Measurements from ENCODE around the gene PRKG2.
A peak's percentile ranks its signal among the peaks of the same experiment; 100 is the strongest.

PRKG2 gene

DNA sequence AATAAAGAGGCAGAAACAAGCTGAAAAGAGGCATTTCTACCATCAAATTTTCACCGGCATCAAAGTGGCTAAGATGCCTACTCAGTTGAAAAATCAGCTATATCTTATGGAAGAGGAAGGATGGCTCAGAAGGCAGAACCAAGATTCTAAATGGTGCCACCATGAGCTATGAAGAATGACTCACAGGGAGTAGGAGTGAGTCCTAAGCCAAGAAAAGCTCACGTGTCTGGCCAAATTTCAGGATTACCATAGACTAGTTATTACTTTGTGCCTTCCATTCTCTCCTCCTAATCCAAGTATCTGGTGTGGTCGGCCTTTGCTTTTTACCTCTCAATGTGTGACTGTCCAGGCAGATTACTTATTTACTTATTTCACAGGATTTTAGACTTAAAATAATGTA is 129.7 kb downstream of the PRKG2 start:
- no peak for DNase-seq

- no peak for DNase-seq
Observed at GRCh38 chr4:81084634-81085033, 130.4 kb downstream of the PRKG2 start.

GRCh38 chr4:81084029-81084428 is 131.0 kb downstream of the PRKG2 start:
- no peak for DNase-seq

GRCh38 chr4:81081156-81081555 is 133.9 kb downstream of the PRKG2 start:
- no peak for DNase-seq

DNA sequence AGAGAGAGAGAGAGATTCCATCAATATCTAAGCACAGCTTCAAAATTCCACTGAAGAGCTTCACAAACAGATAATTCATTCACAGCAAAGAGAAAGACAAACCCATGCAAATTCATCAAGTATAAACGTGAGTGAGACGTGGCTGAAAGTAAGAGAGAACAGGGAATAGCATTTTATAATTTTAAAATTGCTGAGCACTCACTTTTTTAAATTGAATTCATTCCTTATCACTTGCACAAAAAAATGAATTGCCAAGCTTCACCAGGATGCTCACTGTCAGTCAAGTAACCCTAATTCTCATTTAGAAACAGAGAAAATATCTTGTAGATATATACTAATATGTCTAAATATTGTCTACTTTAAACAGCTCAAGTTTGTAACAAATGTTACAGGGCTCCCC is 144.0 kb downstream of the PRKG2 start:
- DNase-seq: no peak

GRCh38 chr4:81069706-81070331 is 145.2 kb downstream of the PRKG2 start:
- DNase-seq: peak; percentile 62 to 79

- no peak for DNase-seq
Observed at GRCh38 chr4:81065446-81065845, 149.6 kb downstream of the PRKG2 start.

DNA sequence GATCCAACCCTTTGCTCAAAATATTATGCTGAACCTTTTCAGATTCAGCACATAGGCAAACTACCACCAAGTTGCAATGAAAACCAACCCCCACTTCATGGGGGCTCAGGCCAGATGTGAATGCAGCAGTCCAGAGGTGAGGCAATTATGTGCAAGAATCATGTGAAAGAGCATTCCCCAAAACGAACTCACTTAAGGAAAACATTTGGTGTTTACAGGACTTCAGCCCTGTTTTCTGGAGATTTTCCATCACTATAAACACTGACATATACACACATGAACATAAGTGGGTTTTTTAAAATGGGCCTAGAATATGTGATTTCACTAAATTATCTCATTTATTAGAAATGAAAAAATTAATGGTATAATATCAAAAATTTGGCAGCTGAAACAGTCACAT is 153.0 kb downstream of the PRKG2 start:
- no peak for DNase-seq

DNA sequence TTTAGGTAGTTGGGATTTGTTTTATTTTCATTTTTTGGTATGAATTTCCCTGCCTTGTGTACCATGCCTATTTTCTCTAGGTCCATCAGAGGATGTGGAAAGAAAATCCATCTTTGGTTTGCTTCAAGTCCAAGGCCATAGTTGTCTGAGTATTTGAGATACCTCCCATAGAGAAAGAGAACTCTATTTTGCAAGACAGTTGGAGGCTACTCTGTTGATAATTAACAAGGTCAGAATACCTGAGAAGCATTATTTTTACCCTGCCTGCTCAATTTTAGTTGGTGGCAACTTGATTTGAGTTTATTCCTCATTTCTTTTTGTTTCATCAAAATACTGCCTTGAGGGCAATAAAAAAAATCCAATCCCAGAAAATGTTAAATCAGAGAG is 153.7 kb downstream of the PRKG2 start:
- no peak for DNase-seq

GRCh38 chr4:81060587-81061343 is 154.3 kb downstream of the PRKG2 start:
- DNase-seq: no peak

- DNase-seq: no peak
Observed at GRCh38 chr4:81058621-81059020, 156.4 kb downstream of the PRKG2 start.

DNA sequence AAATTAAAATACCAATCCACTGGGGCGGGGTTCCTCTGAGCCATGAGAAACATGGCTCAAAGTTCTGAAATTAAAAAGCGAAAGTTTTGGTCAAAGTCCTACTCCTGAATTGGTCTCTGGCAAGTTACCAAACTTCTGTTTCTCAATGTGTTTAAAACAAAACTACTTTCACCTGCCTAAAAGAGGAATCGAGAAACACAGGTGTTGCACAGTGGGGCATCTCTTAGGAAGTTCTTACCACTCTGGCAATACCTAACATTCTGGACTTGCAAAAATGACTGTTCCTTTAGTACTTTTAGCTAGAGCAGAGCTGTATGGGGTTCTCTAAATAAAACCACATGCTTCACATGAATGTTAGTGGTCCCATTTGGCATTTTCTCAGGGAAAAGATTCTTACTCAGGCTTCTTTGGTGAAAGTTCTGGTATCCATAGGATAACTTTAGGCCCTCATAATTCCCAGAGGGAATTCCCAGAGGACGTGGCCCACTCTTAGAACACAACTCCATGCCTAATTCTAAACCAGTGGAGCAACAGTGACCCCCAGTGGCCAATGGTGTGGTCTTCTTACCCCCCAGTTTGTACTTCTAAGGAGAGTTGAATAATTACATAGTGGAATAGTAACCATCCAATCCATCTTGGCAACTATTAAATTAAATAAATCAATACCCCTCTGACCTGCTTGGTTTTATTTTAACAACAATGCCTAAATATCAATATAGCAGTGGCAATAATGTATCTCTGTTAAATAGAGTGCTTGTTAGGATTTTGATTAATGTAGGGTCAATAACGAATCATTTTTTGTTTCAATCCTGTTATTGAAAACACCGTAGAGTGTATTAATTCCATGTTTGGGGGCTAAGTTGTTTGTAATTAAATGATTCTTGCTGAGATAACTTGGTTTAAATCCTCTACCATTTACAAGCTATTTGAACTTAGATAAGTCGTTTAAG is 162.6 kb downstream of the PRKG2 start:
- peak in 1 of 2 donors; percentile 30 for DNase-seq

- no peak for DNase-seq
Observed at GRCh38 chr4:81049907-81050306, 165.1 kb downstream of the PRKG2 start.

DNA sequence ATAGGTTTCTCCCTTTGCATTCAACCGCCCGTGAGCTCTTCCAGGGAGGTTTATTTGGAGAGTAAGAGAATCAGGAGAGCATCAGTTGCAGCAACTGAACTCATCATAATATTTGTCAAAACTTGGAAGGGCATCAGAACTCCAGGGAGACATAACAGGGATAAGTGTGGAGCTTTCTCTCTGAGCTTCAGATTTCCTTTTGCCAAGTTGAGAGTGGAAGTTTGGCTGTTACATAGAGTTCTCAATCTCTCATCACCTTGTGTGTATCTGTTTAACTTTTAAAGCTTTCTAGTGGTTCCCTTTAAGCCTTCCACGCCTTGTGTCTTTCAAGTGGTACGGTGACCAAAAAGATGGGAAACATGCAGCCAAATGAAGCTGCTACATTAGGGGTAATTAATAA is 165.7 kb downstream of the PRKG2 start:
- DNase-seq: no peak

DNA sequence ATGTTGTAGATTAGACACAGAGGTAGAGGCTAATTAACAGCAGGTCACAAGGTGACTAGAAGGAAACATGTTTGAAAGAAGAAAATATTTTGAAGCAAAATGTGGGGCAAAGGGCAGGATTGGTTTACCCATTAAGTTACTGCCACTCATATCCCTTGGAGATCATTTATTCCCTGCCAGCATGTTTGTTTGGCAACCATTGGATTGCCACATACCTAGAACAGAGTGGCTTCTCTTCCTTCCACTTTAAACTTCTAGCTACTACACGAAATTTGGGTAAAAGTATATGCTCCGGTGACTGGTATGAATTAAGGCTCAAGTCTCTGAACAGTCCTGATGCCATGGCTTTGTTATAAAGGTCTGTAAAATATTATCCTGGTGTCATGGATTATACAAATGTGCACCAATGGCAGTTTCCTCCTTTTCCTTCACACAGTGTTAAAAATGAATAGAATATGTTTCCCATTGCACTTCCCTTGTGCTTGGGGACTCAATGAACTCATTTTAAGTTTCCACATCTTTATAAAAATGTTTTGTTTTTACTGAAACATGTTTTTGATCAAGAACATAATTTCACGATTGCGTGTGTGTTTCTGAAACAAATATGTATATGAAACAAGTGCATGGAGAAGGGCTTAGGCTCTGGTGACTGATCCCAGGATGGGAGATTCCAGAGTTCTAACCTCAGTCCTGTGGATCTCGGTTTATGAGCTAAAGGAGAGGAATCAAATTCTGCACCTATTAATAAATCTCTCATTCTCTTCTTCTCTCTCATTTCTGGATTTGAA is 172.2 kb downstream of the PRKG2 start:
- DNase-seq: no peak

DNA sequence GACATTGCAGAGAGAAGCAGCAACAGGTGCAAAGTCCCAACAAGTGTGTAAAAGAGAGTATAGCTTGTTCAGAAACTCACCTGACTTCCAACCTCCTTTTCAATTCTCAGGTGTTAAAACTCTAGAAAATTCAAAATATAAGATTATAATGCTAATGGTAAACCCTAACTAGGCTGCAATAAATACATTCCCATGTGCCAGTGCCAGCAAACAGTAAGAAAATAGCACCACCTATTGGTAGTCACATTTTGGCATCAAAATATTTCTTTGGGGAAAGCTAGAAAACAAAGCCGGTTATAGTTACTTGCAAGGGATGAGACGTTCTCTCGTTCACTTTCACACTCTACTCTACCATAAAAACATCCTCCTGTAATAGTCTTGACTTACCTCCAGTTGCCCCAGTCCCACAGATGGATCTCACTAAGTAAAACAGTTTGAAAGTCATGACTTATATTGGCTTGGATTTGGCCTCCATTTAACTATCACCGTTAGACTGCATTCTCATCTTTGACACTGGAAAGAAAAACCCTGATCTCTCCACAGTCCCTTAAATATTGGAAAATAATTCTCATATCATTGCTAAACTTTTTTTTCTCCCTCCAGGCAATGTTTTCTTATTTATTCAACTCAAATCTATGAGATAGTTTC is 174.9 kb downstream of the PRKG2 start:
- peak in 1 of 2 donors; percentile 18 for DNase-seq

DNA sequence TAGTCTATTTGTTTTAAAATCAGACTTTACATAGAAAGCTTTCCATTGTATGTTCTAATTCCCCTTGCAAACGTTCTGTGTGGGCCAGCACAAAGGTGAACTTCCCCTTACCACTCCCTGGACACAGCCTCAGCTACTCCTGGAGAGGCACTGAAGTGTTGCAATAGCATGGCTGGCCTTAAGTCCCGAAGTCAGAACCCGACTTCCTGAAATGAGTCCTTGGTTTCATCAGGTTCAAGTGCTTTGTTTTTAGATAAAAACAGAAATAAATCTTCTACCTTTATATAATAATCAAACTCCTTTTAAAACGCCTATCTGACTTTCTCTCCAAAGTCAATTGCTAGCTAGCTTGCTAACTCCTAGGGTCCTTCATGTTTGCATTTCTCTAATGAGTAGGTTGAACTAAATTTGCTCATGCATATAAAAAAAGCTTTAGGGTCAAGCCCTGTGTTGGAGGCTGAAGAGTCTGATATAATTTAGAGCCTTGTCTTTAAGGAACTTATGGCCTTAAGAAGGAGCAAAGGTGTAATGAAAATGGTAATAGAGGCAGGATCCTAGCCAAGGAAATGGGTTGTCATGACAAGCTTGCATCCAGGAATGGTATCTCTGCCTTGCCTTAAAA is 175.6 kb downstream of the PRKG2 start:
- no peak for DNase-seq

- no peak for DNase-seq
Observed at GRCh38 chr4:81038636-81039350, 176.2 kb downstream of the PRKG2 start.

Measured in hippocampal formation (tissue), 2 donors.